ENCODE data around the gene POFUT2.

The POFUT2 gene

DNA sequence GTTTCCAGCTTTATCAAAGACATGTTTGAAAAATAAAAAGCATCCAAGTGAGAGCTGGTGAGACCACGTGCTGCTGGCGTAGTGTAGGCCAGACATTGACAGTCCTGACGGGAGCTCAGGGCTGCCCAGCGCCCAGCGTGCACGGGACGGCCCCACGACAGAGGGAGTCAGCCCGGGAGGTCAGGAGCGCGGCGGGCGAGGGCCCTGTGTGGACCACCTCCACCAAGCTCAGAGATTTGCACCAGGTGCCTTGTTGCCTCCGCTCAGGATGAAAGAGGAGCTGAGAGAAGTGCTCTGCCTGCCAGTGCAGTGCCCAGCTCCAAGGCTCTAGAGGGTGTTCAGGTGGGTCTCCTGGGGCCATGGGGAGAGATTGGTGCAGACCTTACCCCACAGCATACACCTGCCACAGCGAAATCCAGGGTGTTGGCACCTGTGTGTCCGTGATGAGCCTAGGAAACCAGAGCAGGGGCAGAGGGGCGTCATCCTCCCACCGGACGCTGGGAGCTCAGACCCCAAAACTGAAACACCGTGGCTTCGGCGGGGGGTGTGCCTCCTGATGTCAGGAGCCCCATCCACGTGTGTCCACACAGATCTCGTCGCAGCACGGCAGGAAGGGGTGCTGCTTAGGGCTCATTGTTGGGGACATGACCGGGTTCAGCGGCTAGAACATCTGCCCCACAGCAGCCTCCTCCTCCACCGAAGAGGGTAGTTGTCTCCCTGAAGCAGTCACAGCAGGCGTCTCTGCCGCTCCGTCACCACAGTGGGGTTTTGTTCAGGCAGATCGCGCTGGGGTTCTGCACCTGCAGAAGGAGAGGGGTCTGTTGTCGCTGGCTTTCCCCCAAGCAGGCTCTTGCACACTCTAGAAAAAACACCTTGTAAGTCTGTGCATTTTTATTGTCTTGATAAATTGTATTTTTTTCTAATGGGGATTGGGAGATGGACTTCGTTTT, 64.2 kb downstream of the POFUT2 start:
- H3K27ac ChIP-seq = no peak overlapping the region
- TF ChIP-seq, protein P1, sequence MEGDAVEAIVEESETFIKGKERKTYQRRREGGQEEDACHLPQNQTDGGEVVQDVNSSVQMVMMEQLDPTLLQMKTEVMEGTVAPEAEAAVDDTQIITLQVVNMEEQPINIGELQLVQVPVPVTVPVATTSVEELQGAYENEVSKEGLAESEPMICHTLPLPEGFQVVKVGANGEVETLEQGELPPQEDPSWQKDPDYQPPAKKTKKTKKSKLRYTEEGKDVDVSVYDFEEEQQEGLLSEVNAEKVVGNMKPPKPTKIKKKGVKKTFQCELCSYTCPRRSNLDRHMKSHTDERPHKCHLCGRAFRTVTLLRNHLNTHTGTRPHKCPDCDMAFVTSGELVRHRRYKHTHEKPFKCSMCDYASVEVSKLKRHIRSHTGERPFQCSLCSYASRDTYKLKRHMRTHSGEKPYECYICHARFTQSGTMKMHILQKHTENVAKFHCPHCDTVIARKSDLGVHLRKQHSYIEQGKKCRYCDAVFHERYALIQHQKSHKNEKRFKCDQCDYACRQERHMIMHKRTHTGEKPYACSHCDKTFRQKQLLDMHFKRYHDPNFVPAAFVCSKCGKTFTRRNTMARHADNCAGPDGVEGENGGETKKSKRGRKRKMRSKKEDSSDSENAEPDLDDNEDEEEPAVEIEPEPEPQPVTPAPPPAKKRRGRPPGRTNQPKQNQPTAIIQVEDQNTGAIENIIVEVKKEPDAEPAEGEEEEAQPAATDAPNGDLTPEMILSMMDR (conservative IDR thresholded peaks at IDR 0.05) = no peak

DNA sequence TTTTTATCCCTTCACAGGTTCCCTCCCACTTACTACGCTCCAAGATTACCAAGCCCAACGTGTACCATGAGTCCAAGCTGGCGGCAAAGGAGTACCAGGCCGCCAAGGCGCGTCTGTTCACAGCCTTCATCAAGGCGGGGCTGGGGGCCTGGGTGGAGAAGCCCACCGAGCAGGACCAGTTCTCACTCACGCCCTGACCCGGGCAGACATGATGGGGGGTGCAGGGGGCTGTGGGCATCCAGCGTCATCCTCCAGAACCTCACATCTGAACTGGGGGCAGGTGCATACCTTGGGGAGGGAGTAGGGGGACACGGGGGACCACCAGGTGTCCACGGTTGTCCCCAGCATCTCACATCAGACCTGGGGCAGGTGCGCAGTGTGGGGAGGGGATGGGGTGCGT, 65.7 kb downstream of the POFUT2 start:
- TF ChIP-seq, protein P1 (conservative IDR thresholded peaks at IDR 0.05) = no peak
- H3K27ac ChIP-seq = no peak overlapping the region

DNA sequence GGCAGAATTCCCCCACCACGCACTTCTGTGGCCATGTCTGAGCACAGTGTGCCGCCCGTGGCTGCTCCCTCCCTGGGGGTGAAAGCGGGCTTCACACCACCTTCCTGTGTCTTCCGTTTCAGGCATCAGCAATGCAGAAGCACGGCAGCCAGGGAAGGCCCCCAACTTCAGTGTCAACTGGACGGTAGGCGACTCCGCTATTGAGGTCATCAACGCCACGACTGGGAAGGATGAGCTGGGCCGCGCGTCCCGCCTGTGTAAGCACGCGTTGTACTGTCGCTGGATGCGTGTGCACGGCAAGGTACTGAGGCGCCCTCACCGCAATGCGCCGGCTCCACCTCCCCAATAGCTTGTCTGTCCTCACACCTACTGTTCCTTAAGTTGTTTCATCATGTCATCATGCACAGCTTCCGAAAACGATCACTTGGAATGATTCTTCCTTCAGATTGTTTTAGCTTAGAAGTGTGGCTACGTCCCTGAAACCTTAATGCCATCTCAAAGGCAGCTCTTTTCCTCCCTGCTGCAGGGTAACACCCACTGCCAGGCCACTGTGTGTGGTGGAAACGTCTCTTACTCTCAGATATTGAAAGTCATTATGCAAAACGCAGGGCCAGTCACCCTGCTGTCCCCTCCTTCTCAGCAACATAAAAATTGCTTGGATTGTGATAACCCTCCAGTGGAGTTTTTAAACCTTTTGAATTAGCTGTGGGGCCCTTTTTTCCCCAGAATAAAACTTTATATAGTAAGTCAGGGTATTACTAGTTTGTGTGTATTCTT, 66.8 kb downstream of the POFUT2 start:
- TF ChIP-seq, protein P1 (conservative IDR thresholded peaks at IDR 0.05) = no peak
- H3K27ac ChIP-seq = no peak overlapping the region

GRCh38 chr21:45220071-45220481, 67.6 kb downstream of the POFUT2 start:
- TF ChIP-seq, protein P1 (conservative IDR thresholded peaks at IDR 0.05) = no peak
- H3K27ac ChIP-seq = no peak overlapping the region

DNA sequence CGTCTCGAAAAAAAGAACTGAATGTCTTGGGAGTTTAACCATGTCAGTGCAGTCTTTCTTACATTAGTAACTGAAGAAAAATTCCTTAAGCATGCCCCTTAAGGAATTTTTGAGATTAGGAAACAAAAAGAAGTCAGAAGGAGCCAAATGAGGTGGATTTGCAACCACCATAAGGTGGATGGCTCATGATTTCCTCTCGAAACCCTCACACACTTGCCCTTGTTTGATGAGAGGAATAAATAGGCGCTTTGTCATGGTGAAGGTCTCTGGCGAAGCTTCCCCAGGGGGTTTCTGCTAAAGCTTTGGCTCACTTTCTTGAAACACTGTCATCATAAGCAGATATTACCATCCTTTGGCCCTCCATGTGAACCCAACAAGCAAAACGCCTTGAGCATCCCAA, 68.2 kb downstream of the POFUT2 start:
- H3K27ac ChIP-seq = no peak overlapping the region
- TF ChIP-seq, protein P1 (conservative IDR thresholded peaks at IDR 0.05) = no peak

GRCh38 chr21:45217010-45217409, 70.7 kb downstream of the POFUT2 start:
- TF ChIP-seq, protein P1 (conservative IDR thresholded peaks at IDR 0.05) = no peak
- H3K27ac ChIP-seq = no peak overlapping the region

- TF ChIP-seq, protein P1 (conservative IDR thresholded peaks at IDR 0.05) = no peak
- no peak overlapping the region for H3K27ac ChIP-seq
Observed at GRCh38 chr21:45215213-45215612, 72.5 kb downstream of the POFUT2 start.

All from VCaP (cell line).